ENCODE data around the gene NRN1. TPM values are rescaled to one million over a fixed set of nuclear protein-coding genes. Genes with fewer than 3 reads are reported as not detected.

The NRN1 gene
- total and polyA plus RNA-seq, 9 donors: 1.8 to 31.9 (median 5.5) TPM

DNA sequence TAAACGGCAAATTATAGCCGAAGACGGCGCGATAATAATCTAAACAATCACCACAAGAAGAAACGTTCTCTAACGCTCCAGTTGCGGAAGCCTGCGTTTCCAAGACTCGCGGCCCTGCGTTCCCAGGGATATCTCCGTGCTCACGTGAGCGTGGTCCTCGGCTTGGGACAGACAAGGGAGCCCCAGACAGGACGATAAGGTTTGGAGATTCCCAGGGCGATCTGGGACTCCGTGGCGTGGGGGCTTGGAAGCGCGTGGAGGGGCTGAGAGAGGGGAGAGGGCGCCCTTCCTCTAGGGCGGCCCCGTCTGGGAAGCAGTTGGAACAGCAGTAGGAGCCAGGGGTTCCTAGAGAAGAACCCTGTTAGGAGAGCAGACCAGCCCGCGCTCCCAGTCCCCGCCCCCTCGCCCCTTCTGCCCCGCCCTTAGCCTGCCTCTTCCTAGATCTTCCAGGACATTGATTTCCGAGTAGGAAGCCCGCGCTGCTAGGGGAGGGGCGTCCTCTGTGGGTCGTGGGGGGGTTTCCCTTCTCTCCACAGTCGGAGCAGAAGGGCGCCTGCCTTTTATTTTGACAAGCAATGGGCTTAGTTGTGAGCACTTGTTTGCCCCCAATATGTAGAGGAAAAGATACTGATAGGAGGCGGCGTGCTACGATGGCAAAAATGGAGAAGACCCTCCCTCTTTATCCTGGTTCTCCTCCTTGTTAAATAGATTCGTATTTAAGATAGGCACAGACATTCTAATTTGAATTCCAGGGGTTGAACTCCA lies 10.6 kb downstream of the NRN1 start:
- H3K9me3 ChIP-seq: peaks cover 0 to 9% of the 10 kb centered on the region in 2 donors
- no peaks in the 10 kb centered on the region for H3K27me3 ChIP-seq
- intact Hi-C loops (cut with DNase I): no loop called here
- no peaks in the 10 kb centered on the region for H3K36me3 ChIP-seq
- peaks cover 5% of the 10 kb centered on the region for H3K4me1 ChIP-seq (ENCODE audit: insufficient read depth)
- TF ChIP-seq EP300 (IDR thresholded peaks at IDR 0.05): no peak
- no peak for TF ChIP-seq POLR2A (IDR thresholded peaks at IDR 0.05)
- TF ChIP-seq, protein P1, sequence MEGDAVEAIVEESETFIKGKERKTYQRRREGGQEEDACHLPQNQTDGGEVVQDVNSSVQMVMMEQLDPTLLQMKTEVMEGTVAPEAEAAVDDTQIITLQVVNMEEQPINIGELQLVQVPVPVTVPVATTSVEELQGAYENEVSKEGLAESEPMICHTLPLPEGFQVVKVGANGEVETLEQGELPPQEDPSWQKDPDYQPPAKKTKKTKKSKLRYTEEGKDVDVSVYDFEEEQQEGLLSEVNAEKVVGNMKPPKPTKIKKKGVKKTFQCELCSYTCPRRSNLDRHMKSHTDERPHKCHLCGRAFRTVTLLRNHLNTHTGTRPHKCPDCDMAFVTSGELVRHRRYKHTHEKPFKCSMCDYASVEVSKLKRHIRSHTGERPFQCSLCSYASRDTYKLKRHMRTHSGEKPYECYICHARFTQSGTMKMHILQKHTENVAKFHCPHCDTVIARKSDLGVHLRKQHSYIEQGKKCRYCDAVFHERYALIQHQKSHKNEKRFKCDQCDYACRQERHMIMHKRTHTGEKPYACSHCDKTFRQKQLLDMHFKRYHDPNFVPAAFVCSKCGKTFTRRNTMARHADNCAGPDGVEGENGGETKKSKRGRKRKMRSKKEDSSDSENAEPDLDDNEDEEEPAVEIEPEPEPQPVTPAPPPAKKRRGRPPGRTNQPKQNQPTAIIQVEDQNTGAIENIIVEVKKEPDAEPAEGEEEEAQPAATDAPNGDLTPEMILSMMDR (IDR thresholded peaks at IDR 0.05): no peak
- H3K4me3 ChIP-seq: peak overlapping the region; percentile 55
- H3K27ac ChIP-seq: no peak overlapping the region
- peak in 3 of 5 donors; percentile 38 to 59 (median 43) for DNase-seq
- 2 to 3% (median 2%) methylated on average over 39 to 41 of the region's 41 CpGs for WGBS, 3 donors

DNA sequence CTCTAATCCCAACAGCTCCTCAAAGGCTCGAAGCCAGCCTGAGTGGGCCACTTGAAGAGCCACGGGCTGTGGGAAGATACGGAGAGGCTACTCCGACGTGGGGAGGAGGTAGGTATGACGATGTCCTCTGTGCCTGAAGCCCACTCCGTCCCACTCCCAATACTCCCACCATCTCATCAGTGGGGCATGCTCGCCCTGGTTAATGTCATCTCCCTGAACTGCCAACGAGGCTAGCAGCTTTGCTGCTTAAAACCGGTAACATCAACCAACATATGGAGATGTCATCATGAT lies 11.1 kb downstream of the NRN1 start:
- no peaks in the 10 kb centered on the region for H3K27me3 ChIP-seq
- 14 to 21% (median 15%) methylated on average over 10 of the region's 10 CpGs for WGBS, 3 donors
- TF ChIP-seq, protein P1 (IDR thresholded peaks at IDR 0.05): no peak
- no peak for TF ChIP-seq EP300 (IDR thresholded peaks at IDR 0.05)
- no peak for TF ChIP-seq POLR2A (IDR thresholded peaks at IDR 0.05)
- intact Hi-C loops (cut with DNase I): no loop called here
- H3K36me3 ChIP-seq: no peaks in the 10 kb centered on the region
- peaks cover 0 to 9% of the 10 kb centered on the region in 2 donors for H3K9me3 ChIP-seq
- no peak overlapping the region for H3K4me3 ChIP-seq
- H3K4me1 ChIP-seq (ENCODE audit: insufficient read depth): peaks cover 5% of the 10 kb centered on the region
- no peak for DNase-seq
- no peak overlapping the region for H3K27ac ChIP-seq

DNA sequence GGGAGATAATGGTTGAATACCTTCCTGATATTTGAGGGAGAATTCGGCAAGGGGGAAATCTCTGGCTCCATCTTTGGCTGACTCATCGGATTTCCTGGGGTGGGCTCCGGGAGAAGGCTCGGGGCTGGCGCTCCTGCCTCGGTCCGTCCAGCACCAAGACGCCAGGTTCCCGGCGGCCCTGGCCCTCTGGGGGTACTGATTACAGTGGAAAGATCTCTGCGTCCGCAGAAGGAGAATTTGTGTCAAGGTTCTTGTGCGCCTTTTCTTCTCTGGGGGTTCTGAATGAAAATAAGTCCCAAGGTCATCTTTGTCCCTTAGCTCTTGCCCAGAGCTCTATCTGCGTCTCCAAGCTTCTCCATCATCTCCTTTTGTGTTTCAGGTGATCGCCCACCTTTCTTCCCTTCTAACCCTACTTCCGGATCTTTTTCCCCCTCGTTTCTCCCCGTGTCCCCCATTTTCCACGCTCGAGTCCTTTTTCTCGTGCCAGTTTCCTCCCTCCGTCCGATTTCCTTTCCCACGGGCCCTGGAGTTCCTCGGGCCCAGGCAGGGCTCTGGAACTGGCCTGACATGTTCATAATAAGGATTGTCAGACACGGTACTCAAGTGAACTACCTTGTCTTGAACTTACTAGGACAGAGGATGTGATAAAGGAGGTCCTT lies 11.6 kb downstream of the NRN1 start:
- TF ChIP-seq POLR2A (IDR thresholded peaks at IDR 0.05) (no peak), EP300 (IDR thresholded peaks at IDR 0.05) (no peak)
- TF ChIP-seq, protein P1 (IDR thresholded peaks at IDR 0.05): no peak
- no peak for DNase-seq
- Histone ChIP-seq H3K4me1 (ENCODE audit: insufficient read depth) (peaks cover 5% of the 10 kb centered on the region), H3K36me3 (no peaks in the 10 kb centered on the region), H3K27me3 (no peaks in the 10 kb centered on the region), H3K9me3 (peaks cover 0 to 5% of the 10 kb centered on the region in 2 donors), H3K27ac (no peak overlapping the region), H3K4me3 (no peak overlapping the region)
- WGBS, 3 donors: 8 to 11% (median 10%) methylated on average over 26 of the region's 26 CpGs
- intact Hi-C loops (cut with DNase I): no loop called here

DNA sequence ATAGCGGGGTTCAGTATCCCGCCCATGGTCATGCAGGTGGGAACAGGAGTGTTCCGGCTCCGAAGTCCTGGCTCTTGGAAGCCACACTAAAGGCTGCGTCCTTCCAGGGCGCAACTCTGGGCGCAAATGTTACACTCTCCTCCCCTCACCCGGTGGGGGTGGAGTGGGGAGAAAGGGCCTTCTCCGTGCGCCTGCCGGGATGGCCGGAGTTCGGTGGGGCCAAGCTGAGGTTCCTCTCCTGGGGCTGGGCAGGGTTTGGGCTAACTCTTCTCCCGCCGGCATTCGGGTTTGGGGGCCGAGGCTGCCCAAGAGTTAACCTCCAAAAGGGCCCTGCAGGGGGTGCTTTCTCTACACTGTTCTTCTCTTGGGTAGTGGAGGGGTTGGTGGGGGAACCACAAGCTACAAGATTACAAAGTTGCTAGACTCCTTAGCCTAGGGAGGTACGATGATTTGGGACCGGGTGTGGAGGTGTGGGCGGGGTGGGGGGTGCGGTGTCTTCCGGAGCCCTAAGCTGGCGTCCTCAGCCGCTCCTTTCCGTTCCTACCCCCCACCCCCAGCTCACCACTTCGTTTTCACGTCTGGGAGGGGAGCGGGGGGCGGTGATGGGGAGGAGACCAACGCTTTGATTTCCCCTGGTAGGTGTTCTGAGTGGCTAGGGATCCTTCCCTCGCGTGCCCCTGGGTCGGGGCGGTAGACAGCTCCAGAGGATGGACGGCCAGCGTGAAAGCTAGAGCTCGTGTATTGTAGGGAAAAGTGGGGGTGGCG lies 12.3 kb downstream of the NRN1 start:
- Histone ChIP-seq H3K27ac (no peak overlapping the region), H3K27me3 (no peaks in the 10 kb centered on the region), H3K4me3 (no peak overlapping the region), H3K4me1 (ENCODE audit: insufficient read depth) (peaks cover 5% of the 10 kb centered on the region), H3K36me3 (no peaks in the 10 kb centered on the region), H3K9me3 (no peaks in the 10 kb centered on the region)
- DNase-seq: no peak
- TF ChIP-seq, protein P1 (IDR thresholded peaks at IDR 0.05): no peak
- no peak for TF ChIP-seq EP300 (IDR thresholded peaks at IDR 0.05)
- TF ChIP-seq POLR2A (IDR thresholded peaks at IDR 0.05): no peak
- intact Hi-C loops (cut with DNase I): no loop called here
- 7 to 11% (median 8%) methylated on average over 37 to 38 of the region's 38 CpGs for WGBS, 3 donors
